ENCODE results near the gene CDC42BPA. TPM values are rescaled to one million over a fixed set of nuclear protein-coding genes. Genes with fewer than 3 reads are reported as not detected.

Gene CDC42BPA
- total and polyA plus RNA-seq, 9 of the 15 experiments (the other 6 are each of a cell fraction or from before 2014, with no cell fraction given) = 8.0 to 77.5 (median 52.1) TPM

- TF ChIP-seq MGA (IDR thresholded peaks at IDR 0.05) (no peak), ETV5 (CRISPR knock-in tag; IDR thresholded peaks at IDR 0.05; ENCODE audit: low read depth) (no peak), HOMEZ (CRISPR knock-in tag; IDR thresholded peaks at IDR 0.05) (no peak), MYC (IDR thresholded peaks at IDR 0.05; ENCODE audit: low read depth, low read length) (no peak), MYC (CRISPR knock-in tag; IDR thresholded peaks at IDR 0.05; ENCODE audit: borderline replicate concordance, low read depth) (no peak), E2F8 (IDR thresholded peaks at IDR 0.05; ENCODE audit: low read depth, partially characterized antibody) (no peak), CBX2 (IDR thresholded peaks at IDR 0.05; ENCODE audit: insufficient read depth, low read length, poor library complexity, severe bottlenecking) (no peak), IRF1 (CRISPR knock-in tag; IDR thresholded peaks at IDR 0.05; ENCODE audit: borderline replicate concordance) (no peak), CBFA2T3 (IDR thresholded peaks at IDR 0.05) (no peak)
These were observed 279.9 kb downstream of the CDC42BPA start (continued) for GRCh38 chr1:227038401-227038800.
